ENCODE results near the gene KRT76.

The KRT76 gene

GRCh38 chr12:52817003-52817698 is 40.0 kb upstream of the KRT76 start:
- no peak overlapping the region for H3K27ac ChIP-seq (ENCODE audit: low read depth, low read length)
- no peak overlapping the region for H3K4me2 ChIP-seq (ENCODE audit: low read depth, low read length, poor library complexity, severe bottlenecking)
- no peaks in the 10 kb centered on the region for H3K36me3 ChIP-seq (ENCODE audit: low read length)
- TF ChIP-seq, protein P1, sequence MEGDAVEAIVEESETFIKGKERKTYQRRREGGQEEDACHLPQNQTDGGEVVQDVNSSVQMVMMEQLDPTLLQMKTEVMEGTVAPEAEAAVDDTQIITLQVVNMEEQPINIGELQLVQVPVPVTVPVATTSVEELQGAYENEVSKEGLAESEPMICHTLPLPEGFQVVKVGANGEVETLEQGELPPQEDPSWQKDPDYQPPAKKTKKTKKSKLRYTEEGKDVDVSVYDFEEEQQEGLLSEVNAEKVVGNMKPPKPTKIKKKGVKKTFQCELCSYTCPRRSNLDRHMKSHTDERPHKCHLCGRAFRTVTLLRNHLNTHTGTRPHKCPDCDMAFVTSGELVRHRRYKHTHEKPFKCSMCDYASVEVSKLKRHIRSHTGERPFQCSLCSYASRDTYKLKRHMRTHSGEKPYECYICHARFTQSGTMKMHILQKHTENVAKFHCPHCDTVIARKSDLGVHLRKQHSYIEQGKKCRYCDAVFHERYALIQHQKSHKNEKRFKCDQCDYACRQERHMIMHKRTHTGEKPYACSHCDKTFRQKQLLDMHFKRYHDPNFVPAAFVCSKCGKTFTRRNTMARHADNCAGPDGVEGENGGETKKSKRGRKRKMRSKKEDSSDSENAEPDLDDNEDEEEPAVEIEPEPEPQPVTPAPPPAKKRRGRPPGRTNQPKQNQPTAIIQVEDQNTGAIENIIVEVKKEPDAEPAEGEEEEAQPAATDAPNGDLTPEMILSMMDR (IDR thresholded peaks at IDR 0.05; ENCODE audit: insufficient read depth, low read length, poor library complexity, severe bottlenecking): no peak
- TF ChIP-seq EZH2phosphoT487 (conservative IDR thresholded peaks at IDR 0.05; ENCODE audit: low read length): no peak
- no peaks in the 10 kb centered on the region for H3K27me3 ChIP-seq (ENCODE audit: low read length)
- no peak overlapping the region for H3K9ac ChIP-seq (ENCODE audit: low read length)
- no peaks in the 10 kb centered on the region for H3K79me2 ChIP-seq (ENCODE audit: insufficient read depth, low read length)
- no peak overlapping the region for H2AFZ ChIP-seq (ENCODE audit: low read depth, low read length, severe bottlenecking)
- H3K9me3 ChIP-seq (ENCODE audit: insufficient read depth, low read length): no peaks in the 10 kb centered on the region
- no peaks in the 10 kb centered on the region for H3F3A ChIP-seq (ENCODE audit: insufficient read depth)
- no peaks in the 10 kb centered on the region for H3K9me2 ChIP-seq (replicated peaks; ENCODE audit: insufficient read depth, low read length)
- no peaks in the 10 kb centered on the region for H4K20me1 ChIP-seq (ENCODE audit: low read depth, low read length)
- no peak overlapping the region for H3K4me3 ChIP-seq (ENCODE audit: insufficient read depth, low read length, poor library complexity, severe bottlenecking)

- Histone ChIP-seq H3K9ac (ENCODE audit: low read length) (no peak overlapping the region), H3K27ac (ENCODE audit: low read depth, low read length) (no peak overlapping the region), H3K79me2 (ENCODE audit: insufficient read depth, low read length) (no peaks in the 10 kb centered on the region), H3K4me2 (ENCODE audit: low read depth, low read length, poor library complexity, severe bottlenecking) (no peak overlapping the region), H2AFZ (ENCODE audit: low read depth, low read length, severe bottlenecking) (no peak overlapping the region), H4K20me1 (ENCODE audit: low read depth, low read length) (no peaks in the 10 kb centered on the region), H3K36me3 (ENCODE audit: low read length) (no peaks in the 10 kb centered on the region), H3F3A (ENCODE audit: insufficient read depth) (no peaks in the 10 kb centered on the region), H3K9me3 (ENCODE audit: insufficient read depth, low read length) (no peaks in the 10 kb centered on the region), H3K27me3 (ENCODE audit: low read length) (no peaks in the 10 kb centered on the region), H3K4me3 (ENCODE audit: insufficient read depth, low read length, poor library complexity, severe bottlenecking) (no peak overlapping the region), H3K9me2 (replicated peaks; ENCODE audit: insufficient read depth, low read length) (no peaks in the 10 kb centered on the region)
- TF ChIP-seq, protein P1 (IDR thresholded peaks at IDR 0.05; ENCODE audit: insufficient read depth, low read length, poor library complexity, severe bottlenecking): no peak
- TF ChIP-seq EZH2phosphoT487 (conservative IDR thresholded peaks at IDR 0.05; ENCODE audit: low read length): no peak
Measured at GRCh38 chr12:52815676-52816588, 38.8 kb upstream of the KRT76 start.

- Histone ChIP-seq H3K4me2 (ENCODE audit: low read depth, low read length, poor library complexity, severe bottlenecking) (no peak overlapping the region), H4K20me1 (ENCODE audit: low read depth, low read length) (no peaks in the 10 kb centered on the region), H3K9ac (ENCODE audit: low read length) (no peak overlapping the region), H3K9me2 (replicated peaks; ENCODE audit: insufficient read depth, low read length) (no peaks in the 10 kb centered on the region), H3K36me3 (ENCODE audit: low read length) (no peaks in the 10 kb centered on the region), H3F3A (ENCODE audit: insufficient read depth) (no peaks in the 10 kb centered on the region), H3K27ac (ENCODE audit: low read depth, low read length) (no peak overlapping the region), H3K79me2 (ENCODE audit: insufficient read depth, low read length) (no peaks in the 10 kb centered on the region), H2AFZ (ENCODE audit: low read depth, low read length, severe bottlenecking) (no peak overlapping the region), H3K27me3 (ENCODE audit: low read length) (no peaks in the 10 kb centered on the region), H3K9me3 (ENCODE audit: insufficient read depth, low read length) (no peaks in the 10 kb centered on the region), H3K4me3 (ENCODE audit: insufficient read depth, low read length, poor library complexity, severe bottlenecking) (no peak overlapping the region)
- TF ChIP-seq, protein P1 (IDR thresholded peaks at IDR 0.05; ENCODE audit: insufficient read depth, low read length, poor library complexity, severe bottlenecking): no peak
- TF ChIP-seq EZH2phosphoT487 (conservative IDR thresholded peaks at IDR 0.05; ENCODE audit: low read length): no peak
Measured at GRCh38 chr12:52815161-52815560, 38.0 kb upstream of the KRT76 start.
